GM21367 (cell line): ENCODE data around the gene TIMM29.

Source experiments
- ATAC-seq: cut with Tn5 transposase; IDR thresholded peaks from one replicate; pipeline ENCODE4 v1.9.1; 2021; ENCODE audit not compliant: unreplicated experiment

Gene TIMM29

DNA sequence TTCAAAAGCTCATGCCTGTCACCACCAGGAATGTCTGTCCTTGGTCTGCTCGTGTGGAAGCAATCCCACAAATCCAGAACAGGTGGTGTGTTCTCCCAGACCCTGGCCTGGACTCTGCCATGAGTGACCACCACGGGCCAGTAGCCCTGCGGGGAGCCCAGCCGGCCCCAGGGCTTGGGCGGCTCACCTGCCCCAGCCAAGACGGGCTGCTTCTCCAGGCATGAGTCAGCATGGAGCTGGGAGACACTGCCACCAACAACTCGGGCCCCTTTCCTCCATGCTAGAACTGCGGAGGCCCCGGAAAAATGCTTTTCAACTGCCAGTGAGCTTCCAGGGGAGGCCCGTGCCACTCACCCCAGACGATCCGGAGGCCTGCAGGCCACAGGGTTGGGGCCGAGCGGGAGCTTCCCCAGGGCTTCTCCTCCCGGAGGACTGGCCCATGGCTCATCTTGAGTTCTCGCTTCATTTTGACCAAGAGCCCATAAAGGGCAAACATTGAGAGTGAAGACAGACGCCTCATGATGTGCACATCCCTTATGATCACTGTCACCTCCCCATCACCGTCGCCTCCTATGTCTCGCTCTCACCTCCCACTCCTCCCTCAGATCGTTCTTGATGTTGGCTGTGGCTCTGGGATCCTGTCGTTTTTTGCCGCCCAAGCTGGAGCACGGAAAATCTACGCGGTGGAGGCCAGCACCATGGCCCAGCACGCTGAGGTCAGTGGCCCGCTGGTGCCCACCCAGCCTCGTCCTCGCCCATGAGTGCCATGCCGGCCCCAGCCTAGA is 16.8 kb upstream of the TIMM29 start:
- no peak for ATAC-seq

DNA sequence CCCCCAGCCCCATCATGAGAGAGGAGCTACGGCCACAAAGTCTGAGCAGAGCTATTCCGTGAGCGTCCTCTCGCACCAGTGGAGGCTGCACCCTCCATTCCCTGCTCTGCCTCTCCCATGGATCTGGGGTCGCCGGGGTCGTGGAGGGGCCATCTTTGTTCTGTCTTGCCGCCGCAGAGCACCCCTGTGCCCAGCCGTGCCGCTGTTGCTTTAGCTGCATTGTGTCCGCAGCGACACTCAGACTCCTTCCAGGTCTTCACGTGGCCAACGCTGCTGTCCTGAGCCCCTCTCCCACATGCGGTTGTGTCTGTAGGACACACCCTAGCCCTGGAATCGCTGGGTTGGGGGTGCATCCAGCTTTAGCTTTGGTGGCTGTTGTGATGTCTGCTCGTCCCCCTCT is 16.0 kb upstream of the TIMM29 start:
- no peak for ATAC-seq

DNA sequence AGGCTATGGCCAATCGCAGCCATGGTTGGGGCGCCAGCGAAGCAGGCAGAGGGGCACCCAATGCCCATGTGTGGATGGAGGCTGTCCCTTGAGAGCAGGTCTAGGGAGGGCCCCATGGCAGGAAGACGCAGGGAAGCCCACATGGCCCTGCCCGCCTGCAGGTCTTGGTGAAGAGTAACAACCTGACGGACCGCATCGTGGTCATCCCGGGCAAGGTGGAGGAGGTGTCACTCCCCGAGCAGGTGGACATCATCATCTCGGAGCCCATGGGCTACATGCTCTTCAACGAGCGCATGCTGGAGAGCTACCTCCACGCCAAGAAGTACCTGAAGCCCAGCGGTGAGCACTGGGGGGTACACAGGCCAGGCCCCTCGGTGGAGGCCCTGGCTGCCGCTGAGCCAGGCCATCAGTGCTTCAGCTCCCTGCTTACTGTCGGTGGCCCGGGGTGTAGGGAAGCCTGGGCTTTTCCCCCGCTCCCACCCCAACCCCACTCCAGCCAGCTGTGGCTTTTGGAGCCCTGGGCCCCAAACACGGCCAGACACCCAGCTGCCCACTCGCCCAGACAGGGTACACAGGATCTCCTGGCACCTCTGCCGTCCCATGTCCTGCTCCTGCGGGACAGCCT is 14.8 kb upstream of the TIMM29 start:
- no peak for ATAC-seq

DNA sequence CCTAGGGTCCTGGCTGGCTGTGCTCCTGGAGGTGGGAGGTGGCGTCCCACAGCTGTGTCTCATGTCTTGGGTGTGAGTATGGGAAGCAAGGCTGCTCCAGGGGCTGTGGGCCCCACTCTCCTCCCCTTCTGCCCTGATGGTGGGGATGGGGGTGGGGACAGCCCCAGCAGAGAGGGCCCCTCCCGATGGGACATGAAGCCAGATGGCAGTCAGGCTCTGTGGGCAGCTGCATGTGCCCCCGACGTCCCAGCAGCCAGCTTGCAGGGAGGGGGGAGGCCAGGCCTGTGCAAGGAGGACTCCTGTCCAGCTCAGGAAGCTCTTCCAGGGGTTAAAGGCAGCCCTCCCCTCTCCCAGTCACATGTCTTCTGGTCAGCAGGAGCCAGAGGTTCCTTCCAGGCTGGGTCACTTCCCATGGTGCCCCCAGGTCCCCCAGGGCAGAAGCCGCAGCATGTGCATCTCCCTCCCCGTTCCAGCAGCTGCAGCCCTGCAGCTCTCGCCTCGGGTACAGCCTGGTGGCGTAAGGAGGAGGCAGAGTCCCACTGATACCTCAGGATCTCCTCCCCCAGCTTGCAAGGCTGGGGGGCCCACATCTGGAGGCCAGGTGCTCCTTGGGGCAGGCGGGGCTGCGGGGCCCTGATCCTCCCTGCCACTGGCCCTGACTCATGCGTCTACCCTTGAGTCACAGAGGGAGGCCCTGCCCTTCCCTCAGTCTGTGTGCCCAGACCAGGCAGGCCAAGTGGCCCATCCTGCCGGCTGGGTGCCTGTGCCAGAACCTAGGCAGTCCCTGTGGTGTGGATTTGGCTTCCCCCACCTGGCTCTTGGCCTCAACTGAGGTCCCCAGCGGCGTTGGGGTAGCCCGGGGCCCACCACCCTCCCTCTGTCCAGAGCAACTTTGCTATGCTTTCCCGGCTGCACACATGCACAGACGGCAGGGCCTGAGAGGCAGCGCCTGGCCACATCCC is 13.2 kb upstream of the TIMM29 start:
- no peak for ATAC-seq

DNA sequence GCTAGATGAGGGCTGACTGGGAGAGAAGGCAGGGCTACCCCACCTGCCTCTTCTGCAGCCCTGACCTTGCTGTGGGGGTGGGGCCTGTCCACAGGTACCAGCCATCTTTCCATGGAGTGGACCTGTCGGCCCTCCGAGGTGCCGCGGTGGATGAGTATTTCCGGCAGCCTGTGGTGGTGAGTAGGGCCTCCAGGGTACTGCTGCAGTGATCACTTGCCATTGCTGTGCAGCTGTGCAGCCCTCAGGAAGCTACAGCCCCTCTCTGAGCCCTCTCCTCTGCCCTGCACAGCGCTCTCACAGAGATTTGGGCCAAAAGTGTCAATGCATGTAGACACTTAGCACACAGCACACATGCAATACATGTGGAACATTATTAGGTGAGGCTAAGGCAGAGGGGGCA is 12.0 kb upstream of the TIMM29 start:
- ATAC-seq = no peak

DNA sequence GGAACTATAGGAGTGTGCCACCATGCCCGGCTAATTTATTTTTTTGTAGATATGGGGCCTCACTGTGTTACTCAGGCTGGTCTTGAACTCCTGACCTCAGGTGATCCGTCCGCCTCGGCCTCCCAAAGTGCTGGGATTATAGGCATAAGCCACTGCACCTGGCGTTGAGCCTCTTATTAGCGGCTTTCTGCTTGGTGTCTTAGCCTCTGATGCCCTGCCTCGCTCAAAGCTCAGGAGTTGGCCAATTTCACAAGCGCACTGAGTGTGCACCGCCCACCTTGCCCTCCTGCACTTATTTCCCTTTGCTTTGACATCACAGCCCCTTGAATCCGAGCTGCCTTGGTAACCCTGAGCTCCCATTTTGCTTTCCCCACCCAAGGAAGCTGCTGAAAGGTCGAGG is 10.3 kb upstream of the TIMM29 start:
- no peak for ATAC-seq

DNA sequence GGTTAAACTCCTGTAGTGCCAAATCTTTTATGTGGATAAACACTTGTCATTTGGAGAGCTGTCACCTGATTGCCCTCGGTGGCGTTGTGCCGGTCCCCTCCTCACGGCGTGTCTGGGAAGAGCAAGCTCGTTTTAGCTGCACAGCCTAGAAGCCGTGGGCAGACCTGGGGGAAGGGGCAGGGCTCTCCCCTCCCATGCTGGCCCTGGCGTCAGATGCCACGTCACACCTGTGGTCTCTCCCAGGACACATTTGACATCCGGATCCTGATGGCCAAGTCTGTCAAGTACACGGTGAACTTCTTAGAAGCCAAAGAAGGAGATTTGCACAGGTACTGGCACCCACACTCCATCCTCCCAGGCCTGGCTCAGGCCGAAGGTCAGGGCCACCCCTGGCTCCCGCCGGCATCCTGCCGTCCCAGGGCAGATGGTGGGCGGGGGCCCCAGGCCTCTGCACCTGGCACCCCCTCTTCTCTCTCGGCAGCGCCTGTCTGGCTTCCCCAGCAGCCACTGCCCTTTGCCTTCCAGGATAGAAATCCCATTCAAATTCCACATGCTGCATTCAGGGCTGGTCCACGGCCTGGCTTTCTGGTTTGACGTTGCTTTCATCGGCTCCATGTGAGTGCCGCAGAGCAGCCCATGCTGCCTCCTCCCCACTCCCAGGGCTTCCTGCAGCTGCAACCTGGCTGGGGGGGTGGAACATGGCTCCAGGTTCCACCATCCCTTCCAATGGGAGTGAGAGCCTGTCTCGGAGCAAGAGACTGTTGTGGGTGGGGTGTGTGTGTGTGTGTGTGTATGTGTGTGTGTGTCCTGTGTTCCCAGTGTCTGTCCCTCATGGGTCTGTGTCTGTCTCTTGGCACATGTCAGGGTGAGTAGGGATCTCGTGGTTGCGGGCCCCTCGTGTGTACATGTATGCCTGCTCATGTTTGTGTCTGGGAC is 9.0 kb upstream of the TIMM29 start:
- no peak for ATAC-seq

DNA sequence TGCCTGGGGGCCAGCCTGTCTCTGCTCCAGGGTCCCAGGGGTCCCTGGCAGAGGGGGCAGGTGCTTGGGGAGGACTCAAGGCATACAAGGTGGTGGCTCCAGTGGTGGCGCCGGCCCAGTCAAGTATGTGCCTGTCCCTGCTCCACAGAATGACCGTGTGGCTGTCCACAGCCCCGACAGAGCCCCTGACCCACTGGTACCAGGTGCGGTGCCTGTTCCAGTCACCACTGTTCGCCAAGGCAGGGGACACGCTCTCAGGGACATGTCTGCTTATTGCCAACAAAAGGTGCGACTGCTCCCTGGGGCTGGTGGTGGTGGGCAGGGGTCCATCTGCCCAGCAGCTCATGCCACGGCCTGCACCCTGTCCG is 8.3 kb upstream of the TIMM29 start:
- ATAC-seq = no peak

DNA sequence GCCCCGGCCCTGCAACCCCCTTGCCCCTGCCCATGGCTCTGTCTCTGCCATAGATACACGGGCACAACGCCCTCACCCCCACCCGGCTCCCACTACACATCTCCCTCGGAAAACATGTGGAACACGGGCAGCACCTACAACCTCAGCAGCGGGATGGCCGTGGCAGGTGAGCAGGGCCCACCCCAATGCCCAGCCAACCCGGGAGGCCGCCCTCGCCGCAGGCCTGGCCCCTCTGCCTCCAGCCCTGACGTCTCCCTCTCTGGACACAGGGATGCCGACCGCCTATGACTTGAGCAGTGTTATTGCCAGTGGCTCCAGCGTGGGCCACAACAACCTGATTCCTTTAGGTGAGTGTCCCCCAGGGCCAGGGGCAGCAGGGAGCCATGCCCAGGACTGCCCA is 7.8 kb upstream of the TIMM29 start:
- no peak for ATAC-seq

DNA sequence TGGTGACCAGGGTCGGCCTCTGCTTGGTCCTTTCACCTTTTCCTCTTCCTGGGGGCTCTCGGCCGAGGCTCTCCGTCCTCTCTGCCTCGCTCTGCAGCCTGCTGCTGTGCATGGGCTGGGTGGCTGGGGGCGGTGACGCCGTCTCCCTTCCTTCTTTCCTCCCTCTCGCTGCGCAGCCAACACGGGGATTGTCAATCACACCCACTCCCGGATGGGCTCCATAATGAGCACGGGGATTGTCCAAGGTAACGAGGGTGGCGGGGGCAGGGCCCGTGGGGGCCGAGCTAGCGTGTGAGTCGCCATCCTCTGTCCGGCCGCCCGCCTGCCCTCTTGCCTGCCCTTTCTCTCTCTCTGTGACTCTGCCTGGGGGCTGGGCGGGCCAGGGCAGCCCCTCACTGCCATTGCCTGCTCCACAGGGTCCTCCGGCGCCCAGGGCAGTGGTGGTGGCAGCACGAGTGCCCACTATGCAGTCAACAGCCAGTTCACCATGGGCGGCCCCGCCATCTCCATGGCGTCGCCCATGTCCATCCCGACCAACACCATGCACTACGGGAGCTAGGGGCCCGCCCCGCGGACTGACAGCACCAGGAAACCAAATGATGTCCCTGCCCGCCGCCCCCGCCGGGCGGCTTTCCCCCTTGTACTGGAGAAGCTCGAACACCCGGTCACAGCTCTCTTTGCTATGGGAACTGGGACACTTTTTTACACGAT is 7.3 kb upstream of the TIMM29 start:
- no peak for ATAC-seq

DNA sequence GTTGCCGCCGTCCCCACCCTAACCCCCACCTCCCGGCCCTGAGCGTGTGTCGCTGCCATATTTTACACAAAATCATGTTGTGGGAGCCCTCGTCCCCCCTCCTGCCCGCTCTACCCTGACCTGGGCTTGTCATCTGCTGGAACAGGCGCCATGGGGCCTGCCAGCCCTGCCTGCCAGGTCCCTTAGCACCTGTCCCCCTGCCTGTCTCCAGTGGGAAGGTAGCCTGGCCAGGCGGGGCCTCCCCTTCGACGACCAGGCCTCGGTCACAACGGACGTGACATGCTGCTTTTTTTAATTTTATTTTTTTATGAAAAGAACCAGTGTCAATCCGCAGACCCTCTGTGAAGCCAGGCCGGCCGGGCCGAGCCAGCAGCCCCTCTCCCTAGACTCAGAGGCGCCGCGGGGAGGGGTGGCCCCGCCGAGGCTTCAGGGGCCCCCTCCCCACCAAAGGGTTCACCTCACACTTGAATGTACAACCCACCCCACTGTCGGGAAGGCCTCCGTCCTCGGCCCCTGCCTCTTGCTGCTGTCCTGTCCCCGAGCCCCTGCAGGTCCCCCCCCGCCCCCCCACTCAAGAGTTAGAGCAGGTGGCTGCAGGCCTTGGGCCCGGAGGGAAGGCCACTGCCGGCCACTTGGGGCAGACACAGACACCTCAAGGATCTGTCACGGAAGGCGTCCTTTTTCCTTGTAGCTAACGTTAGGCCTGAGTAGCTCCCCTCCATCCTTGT is 6.5 kb upstream of the TIMM29 start:
- no peak for ATAC-seq

DNA sequence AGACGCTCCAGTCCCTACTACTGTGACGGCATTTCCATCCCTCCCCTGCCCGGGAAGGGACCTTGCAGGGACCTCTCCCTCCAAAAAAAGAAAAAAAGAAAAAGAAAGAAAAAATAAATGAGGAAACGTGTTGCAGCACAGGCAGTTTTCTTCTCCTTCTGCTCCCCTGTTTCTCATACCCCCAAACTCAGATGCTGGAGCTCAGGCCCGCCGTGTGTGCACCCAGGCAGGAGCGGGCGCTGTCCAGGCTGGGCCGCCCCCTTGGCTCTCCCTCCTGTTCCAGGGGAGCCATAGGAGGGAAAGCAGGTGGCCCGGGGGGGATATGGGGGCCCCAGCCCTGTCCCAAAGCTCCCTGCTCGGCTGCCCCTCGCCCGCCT is 6.0 kb upstream of the TIMM29 start:
- no peak for ATAC-seq

DNA sequence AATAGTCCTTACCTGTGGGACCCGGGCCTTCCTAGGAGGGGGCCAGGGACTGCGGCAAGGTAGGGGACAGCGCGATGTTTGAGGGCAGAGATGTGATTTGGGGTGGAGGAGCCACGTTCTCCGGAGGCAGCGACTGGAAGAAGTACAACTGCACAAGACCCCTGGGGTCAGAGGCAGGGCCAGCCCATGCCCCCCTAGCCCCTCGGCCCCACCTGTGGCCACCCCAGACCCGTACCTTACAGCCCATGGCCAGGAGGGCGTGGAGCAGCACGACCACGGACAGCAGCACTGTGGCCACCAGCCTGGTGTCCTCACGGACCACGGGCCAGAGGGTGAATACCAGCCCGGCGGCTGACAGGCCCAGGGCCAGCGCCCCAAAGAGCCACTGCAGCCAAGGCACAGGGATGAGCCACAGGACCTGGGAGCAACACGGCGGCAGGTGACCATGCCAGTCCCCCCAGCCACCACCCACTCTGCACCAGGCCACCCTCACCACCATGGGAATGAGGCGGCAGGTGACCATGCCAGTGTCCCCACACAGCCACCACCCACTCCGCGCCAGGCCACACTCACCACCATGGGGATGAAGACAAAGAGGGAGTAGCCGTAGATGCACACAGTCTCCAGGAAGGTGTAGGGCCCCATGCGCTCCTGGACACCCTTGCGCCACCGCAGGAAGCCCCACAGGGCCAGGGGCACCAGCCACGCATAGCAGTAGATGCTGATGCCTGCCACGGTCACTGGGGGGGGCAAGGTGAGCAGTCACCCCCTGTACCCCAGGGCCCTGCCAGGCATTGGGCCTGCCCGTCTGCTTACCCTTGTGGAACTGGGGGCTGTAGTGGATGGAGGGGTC is 5.1 kb upstream of the TIMM29 start:
- no peak for ATAC-seq

DNA sequence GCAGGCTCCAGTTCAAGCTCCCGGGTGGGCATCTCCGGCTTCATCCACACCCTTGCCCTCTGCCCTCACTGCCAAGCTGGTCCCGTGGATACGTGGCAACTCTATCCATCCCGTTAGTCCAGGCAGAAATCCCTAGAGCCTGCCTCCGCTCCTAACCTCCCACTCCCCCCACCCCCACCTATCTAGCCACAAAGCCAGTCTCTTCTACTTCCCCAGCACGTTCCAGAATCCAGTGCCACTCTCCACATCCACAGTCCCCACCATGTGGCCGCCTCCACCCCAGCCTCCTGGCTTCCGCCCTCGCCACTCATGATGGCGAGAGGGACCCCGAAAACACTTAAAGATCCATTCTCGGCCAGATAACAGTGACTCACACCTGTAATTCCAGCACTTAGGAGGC is 4.0 kb upstream of the TIMM29 start:
- no peak for ATAC-seq

DNA sequence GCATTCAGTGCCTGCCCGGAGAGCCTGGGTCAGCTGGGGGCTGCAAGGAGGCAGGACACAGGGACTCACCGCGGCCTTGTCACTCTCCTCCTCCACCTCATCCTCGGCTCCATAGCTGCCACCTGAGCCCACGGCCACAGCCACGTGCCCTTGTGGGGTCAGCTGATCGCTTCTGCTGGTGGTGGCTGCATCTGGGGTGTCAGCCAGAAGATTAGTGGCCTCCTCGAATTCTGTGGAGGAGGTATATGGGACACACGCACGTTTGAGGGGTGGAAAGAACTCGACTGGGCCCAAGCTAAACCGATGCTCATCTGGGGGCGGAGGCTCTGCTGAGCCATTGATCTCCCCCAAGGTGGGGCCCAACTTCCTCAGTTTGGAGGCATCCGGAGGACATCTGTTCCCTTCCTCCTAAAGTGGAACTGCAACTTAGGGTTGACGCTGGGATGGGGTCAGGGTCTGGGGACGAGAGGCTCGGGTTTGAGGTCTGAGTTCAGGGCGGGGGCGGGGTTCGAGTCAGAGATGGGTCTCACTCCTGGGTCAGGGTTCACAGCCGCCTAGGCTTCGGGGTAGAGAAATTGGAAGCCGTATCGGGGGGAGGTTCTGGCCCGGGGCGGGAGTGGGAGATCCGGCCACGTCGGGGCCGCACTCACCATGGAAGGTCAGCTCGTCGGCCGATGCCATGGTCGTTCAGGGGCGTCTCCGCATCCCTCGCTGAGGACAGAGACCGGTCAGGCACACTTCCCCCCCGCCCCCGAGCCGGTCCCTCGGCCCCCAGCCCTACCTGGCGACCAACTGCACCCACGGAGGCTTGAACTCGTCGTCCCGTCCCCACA is 665 bp upstream of the TIMM29 start:
- no peak for ATAC-seq

DNA sequence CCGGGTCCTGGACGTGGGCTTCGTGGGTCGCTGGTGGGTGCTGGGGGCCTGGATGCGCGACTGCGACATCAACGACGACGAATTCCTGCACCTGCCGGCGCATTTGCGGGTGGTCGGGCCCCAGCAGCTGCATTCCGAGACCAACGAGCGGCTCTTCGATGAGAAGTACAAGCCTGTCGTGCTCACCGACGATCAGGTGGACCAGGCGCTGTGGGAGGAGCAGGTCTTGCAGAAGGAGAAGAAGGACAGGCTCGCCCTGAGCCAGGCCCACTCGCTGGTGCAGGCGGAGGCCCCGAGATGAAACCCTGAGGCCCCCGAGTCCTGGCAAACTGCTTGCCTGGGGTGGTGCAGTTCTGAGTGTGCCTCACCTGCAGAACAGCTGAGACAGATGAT is 787 bp downstream of the TIMM29 start:
- ATAC-seq = no peak

DNA sequence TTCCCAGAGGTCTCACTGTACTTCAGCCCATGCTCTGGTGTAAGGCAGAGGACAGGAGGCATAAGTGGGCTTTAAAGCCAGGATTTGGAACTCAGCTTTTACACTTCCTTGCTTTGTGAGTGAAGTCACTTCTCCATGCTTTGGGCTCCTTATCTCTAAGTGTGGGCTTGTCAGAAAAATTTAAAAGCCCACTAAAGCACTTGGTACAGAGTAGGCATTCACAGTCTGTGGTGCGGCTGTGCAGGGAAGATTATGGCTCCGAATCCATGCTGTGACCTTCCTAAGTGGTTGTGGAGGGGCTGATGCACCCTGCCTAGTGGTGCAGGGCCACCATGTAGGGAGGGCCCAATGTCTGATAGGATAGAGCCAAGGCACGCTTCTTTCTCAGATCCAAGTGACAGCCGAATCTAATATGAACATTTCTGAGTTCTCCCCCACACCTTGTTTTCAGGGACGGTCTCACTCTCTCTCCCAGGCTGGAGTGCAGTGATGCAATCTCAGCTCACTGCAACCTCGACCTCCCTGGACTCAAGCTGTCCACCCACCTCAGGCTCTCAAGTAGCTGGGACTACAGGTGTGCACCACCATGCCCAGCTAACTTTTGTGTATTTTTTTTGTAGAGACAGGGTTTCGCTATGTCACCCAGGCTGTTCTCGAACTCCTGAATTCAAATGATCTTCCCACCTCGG is 6.9 kb downstream of the TIMM29 start:
- ATAC-seq = no peak
